ENCODE results near the gene FBXO7.

FBXO7 gene

DNA sequence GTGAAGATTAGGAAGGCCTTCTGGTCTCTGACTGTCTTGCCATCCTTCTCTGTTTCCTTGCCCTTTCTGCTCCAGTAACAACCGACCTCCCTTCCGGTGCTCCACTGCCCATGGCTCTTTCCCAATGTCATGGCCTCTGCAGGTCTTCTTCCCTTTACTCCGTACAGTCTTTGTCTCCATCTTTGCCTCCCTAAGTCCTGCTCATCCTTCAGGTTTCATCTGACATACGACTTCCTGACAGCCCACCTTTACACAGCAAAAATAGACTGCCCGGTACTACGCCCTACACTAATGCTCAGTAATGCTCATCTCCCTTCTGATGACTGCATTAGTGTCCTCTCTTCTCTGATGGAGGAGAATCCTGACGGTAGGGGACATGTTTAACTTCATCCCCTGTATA, 63.9 kb downstream of the FBXO7 start:
- Histone ChIP-seq H3K4me2 (peak overlapping the region; percentile 86), H3K4me1 (ENCODE audit: low read depth, poor library complexity, severe bottlenecking) (peaks cover 69% of the 10 kb centered on the region), H2AFZ (ENCODE audit: low read depth) (peak overlapping the region; percentile 70; the same call in 1 of the 2 replicates), H3K27ac (peak overlapping the region; percentile 88), H3K27me3 (ENCODE audit: insufficient read depth, low read depth) (no peaks in the 10 kb centered on the region), H3K79me2 (ENCODE audit: insufficient read depth, low read depth) (no peaks in the 10 kb centered on the region), H4K20me1 (ENCODE audit: insufficient read depth) (no peaks in the 10 kb centered on the region), H3K9ac (no peak overlapping the region), H3K4me3 (IDR thresholded peaks at IDR 0.05; ENCODE audit: insufficient read depth, low read depth, low read length) (no peak overlapping the region), H3K36me3 (ENCODE audit: insufficient read depth) (no peaks in the 10 kb centered on the region)
- TF ChIP-seq, protein P1, sequence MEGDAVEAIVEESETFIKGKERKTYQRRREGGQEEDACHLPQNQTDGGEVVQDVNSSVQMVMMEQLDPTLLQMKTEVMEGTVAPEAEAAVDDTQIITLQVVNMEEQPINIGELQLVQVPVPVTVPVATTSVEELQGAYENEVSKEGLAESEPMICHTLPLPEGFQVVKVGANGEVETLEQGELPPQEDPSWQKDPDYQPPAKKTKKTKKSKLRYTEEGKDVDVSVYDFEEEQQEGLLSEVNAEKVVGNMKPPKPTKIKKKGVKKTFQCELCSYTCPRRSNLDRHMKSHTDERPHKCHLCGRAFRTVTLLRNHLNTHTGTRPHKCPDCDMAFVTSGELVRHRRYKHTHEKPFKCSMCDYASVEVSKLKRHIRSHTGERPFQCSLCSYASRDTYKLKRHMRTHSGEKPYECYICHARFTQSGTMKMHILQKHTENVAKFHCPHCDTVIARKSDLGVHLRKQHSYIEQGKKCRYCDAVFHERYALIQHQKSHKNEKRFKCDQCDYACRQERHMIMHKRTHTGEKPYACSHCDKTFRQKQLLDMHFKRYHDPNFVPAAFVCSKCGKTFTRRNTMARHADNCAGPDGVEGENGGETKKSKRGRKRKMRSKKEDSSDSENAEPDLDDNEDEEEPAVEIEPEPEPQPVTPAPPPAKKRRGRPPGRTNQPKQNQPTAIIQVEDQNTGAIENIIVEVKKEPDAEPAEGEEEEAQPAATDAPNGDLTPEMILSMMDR (conservative IDR thresholded peaks at IDR 0.05; ENCODE audit: low read depth, low read length), result no peak

DNA sequence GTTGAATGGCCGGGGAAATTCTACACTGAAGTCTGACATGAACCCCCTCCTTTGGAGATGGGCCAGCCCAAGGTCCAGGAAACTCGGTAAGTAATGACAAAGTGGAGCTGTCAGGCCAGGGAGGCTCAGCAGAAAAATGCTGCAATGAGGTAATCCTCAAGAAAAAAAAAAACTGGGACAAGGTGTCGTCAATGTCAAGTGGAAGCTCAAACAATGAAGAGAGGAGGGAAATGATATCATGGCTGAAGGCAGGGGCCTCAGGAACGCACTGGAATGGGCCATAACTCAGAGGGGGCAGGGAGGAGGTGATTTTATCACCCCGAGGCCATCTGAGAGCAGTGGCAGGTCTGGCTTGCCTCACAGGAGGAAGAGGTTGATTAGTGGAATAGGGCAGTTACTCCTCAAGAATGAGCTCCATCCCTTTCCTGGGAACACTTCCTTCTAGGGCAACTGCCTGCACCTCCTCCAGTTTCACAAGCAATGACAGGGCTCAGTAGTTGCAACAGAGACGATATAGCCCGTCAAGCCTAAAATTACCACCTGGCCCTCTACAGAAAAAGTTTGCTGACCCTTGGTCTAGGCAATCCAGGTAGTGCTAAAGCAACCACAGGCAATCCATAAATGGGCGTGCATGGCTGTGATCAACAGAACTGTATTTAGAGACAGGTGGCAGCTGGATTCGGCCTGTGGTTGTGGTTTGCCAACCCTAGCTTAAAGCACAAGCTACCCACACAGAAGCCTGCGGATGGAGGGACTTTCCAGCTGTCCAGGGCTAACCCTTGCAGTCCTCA, 65.2 kb downstream of the FBXO7 start:
- H3K9ac ChIP-seq, result peak overlapping the region; percentile 43; the same call in 1 of the 2 replicates
- TF ChIP-seq, protein P1 (conservative IDR thresholded peaks at IDR 0.05; ENCODE audit: low read depth, low read length), result no peak

DNA sequence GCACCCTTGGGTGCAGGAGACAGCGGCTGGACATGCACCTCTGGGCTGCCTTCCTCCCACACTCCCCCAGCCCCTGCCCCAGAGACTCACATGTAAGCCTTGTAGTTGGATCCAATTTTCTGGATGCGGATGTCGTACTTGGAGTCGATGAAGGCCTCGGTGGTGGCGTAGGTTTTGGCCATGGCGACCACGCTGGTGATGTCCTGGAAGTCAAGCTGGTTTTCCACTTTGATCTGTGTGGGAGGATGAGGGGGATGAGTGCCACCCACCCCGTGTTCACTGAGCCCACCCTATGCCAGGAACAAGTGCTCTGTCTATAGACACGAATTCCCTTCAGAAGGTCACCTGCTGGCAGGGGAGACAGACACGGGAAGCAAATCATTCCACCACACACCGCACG, 66.9 kb downstream of the FBXO7 start:
- Histone ChIP-seq H3K36me3 (ENCODE audit: insufficient read depth) (no peaks in the 10 kb centered on the region), H2AFZ (ENCODE audit: low read depth) (peak overlapping the region; percentile 70; the same call in 1 of the 2 replicates), H3K4me1 (ENCODE audit: low read depth, poor library complexity, severe bottlenecking) (peaks cover 51% of the 10 kb centered on the region), H3K4me3 (IDR thresholded peaks at IDR 0.05; ENCODE audit: insufficient read depth, low read depth, low read length) (no peak overlapping the region), H3K79me2 (ENCODE audit: insufficient read depth, low read depth) (no peaks in the 10 kb centered on the region), H3K4me2 (peak overlapping the region; percentile 86), H4K20me1 (ENCODE audit: insufficient read depth) (no peaks in the 10 kb centered on the region), H3K27me3 (ENCODE audit: insufficient read depth, low read depth) (no peaks in the 10 kb centered on the region), H3K27ac (peak overlapping the region; percentile 88), H3K9ac (no peak overlapping the region; the same call in 1 of the 2 replicates)
- TF ChIP-seq, protein P1 (conservative IDR thresholded peaks at IDR 0.05; ENCODE audit: low read depth, low read length), result no peak

More for the DNA sequence above, 65.2 kb downstream of the FBXO7 start:
- Histone ChIP-seq H4K20me1 (ENCODE audit: insufficient read depth) (no peaks in the 10 kb centered on the region), H3K27ac (peak overlapping the region; percentile 88), H3K36me3 (ENCODE audit: insufficient read depth) (no peaks in the 10 kb centered on the region), H3K4me2 (peak overlapping the region; percentile 86), H3K4me3 (IDR thresholded peaks at IDR 0.05; ENCODE audit: insufficient read depth, low read depth, low read length) (no peak overlapping the region), H3K79me2 (ENCODE audit: insufficient read depth, low read depth) (no peaks in the 10 kb centered on the region), H3K27me3 (ENCODE audit: insufficient read depth, low read depth) (no peaks in the 10 kb centered on the region), H2AFZ (ENCODE audit: low read depth) (peak overlapping the region; percentile 70), H3K4me1 (ENCODE audit: low read depth, poor library complexity, severe bottlenecking) (peaks cover 62% of the 10 kb centered on the region)

- Histone ChIP-seq H3K4me2 (no peak overlapping the region), H3K9ac (no peak overlapping the region), H3K4me1 (ENCODE audit: low read depth, poor library complexity, severe bottlenecking) (peaks cover 46% of the 10 kb centered on the region), H3K27me3 (ENCODE audit: insufficient read depth, low read depth) (no peaks in the 10 kb centered on the region), H3K27ac (no peak overlapping the region), H4K20me1 (ENCODE audit: insufficient read depth) (no peaks in the 10 kb centered on the region), H3K4me3 (IDR thresholded peaks at IDR 0.05; ENCODE audit: insufficient read depth, low read depth, low read length) (no peak overlapping the region), H3K79me2 (ENCODE audit: insufficient read depth, low read depth) (no peaks in the 10 kb centered on the region), H2AFZ (ENCODE audit: low read depth) (no peak overlapping the region), H3K36me3 (ENCODE audit: insufficient read depth) (no peaks in the 10 kb centered on the region)
- TF ChIP-seq, protein P1 (conservative IDR thresholded peaks at IDR 0.05; ENCODE audit: low read depth, low read length), result no peak
Observed at GRCh38 chr22:32542066-32542676, 67.6 kb downstream of the FBXO7 start.
